GM21723 (cell line): ENCODE results near the gene TMBIM4.

Experiments
- ATAC-seq: cut with Tn5 transposase; IDR thresholded peaks from one replicate; pipeline ENCODE4 v1.9.1; 2021; ENCODE audit warnings: mild to moderate bottlenecking, moderate library complexity; ENCODE audit not compliant: unreplicated experiment

Gene TMBIM4

GRCh38 chr12:66103016-66103913, 66.5 kb downstream of the TMBIM4 start:
- ATAC-seq, result no peak

GRCh38 chr12:66092559-66093269, 77.1 kb downstream of the TMBIM4 start:
- peak; percentile 62 for ATAC-seq

- ATAC-seq, result no peak
Observed at GRCh38 chr12:66090157-66090556, 79.6 kb downstream of the TMBIM4 start.

- peak; percentile 74 for ATAC-seq
Observed at GRCh38 chr12:66087365-66087943, 82.3 kb downstream of the TMBIM4 start.

GRCh38 chr12:66085998-66086397, 83.8 kb downstream of the TMBIM4 start:
- ATAC-seq, result no peak
